Activated naive CD8-positive, alpha-beta T cell treated with anti-CD3 and anti-CD28 coated beads, Interleukin-2, amount 10 ng/mL, durations not matched to agents 7 days and 5 days (primary cell): ENCODE results near the gene CCDC141. TPM values are rescaled to one million over a fixed set of nuclear protein-coding genes. Genes with fewer than 3 reads are reported as not detected.
"Not testable (repeated sequence)": the region's sequence is repeated elsewhere in the genome, so short reads cannot be mapped to it uniquely, and the experiment has no call there.

Source experiments
- ATAC-seq: fragments of 150-1000 bp; cut with Tn5 transposase; one replicate; pipeline ENCODE4 v1.10.0; 2021; ENCODE audit warnings: low read depth, moderate library complexity
- POLR2A ChIA-PET: fragments of 350-600 bp; sonication (Branson Sonifier 250); formaldehyde crosslinking; loops from one replicate; lab custom pipeline; 2021; ENCODE audit warnings: antibody characterized with exemption; lab: Charles Lee
- DNase-seq: peaks from one replicate; pipeline ENCODE4 v3.0.0; 2021
- H3K27ac Mint-ChIP-seq: one replicate; pipeline ENCODE4 v1.8.0; 2022; ENCODE audit warnings: mild to moderate bottlenecking, mixed read lengths
- H3K27me3 Mint-ChIP-seq: one replicate; pipeline ENCODE4 v1.8.0; 2022; ENCODE audit warnings: mild to moderate bottlenecking, moderate library complexity, mixed read lengths
- H3K36me3 Mint-ChIP-seq: one replicate; pipeline ENCODE4 v1.8.0; 2021; ENCODE audit warnings: mild to moderate bottlenecking, mixed read lengths
- H3K4me1 Mint-ChIP-seq: one replicate; pipeline ENCODE4 v1.8.0; 2021; ENCODE audit warnings: mixed read lengths
- H3K4me3 Mint-ChIP-seq: one replicate; pipeline ENCODE4 v1.8.0; 2022; ENCODE audit warnings: mild to moderate bottlenecking, moderate library complexity, mixed read lengths
- H3K9me3 Mint-ChIP-seq: one replicate; pipeline ENCODE4 v1.8.0; 2021; ENCODE audit warnings: mixed read lengths
- total RNA-seq, 2 experiments: library from RNA; stranded (reverse); gene quantifications; one replicate each; pipeline ENCODE4 v1.2.3, GENCODE V29; 2021

The CCDC141 gene, protein sequence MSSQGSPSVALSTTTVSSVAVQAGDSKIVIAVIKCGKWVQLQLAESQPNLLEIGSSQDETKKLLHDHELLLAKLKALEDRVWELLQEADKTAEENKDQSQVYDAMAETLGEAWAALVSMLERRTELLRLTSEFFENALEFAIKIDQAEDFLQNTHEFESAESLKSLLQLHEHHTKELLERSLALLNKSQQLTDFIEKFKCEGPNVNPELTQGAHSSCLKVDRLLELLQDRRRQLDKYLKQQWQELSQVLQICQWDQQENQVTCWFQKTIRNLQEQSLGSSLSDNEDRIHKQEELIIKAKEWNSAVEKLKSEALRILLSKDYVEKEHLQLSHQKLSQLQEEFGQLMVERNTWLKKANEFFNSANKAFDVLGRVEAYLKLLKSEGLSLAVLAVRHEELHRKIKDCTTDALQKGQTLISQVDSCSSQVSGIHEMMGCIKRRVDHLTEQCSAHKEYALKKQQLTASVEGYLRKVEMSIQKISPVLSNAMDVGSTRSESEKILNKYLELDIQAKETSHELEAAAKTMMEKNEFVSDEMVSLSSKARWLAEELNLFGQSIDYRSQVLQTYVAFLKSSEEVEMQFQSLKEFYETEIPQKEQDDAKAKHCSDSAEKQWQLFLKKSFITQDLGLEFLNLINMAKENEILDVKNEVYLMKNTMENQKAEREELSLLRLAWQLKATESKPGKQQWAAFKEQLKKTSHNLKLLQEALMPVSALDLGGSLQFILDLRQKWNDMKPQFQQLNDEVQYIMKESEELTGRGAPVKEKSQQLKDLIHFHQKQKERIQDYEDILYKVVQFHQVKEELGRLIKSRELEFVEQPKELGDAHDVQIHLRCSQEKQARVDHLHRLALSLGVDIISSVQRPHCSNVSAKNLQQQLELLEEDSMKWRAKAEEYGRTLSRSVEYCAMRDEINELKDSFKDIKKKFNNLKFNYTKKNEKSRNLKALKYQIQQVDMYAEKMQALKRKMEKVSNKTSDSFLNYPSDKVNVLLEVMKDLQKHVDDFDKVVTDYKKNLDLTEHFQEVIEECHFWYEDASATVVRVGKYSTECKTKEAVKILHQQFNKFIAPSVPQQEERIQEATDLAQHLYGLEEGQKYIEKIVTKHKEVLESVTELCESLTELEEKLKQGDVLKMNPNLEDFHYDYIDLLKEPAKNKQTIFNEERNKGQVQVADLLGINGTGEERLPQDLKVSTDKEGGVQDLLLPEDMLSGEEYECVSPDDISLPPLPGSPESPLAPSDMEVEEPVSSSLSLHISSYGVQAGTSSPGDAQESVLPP (N-terminal part only)
- 10 to 100 TPM; 11.8 to 15.0 TPM for total RNA-seq

- Mint-ChIP-seq H3K4me3 (peak within 1 kb of the TSS; percentile 88), H3K27ac (peak within 1 kb of the TSS; percentile 94), H3K36me3 (peaks cover 17% of the 10 kb centered on the region), H3K4me1 (peaks cover 33% of the 10 kb centered on the region), H3K9me3 (no peaks in the 10 kb centered on the region), H3K27me3 (no peaks in the 10 kb centered on the region)
- peak; percentile 75 for ATAC-seq
- peak; percentile 44 for DNase-seq
- POLR2A ChIA-PET, result interaction anchor here (0.5 to 3.5 kb wide), 10 partner anchors 8 to 982 kb away, joined by 3 to 22 read pairs (median 3); no protein-coding TSS in a partner anchor
These were observed at the start of gene CCDC141 for GRCh38 chr2:179049546-179050311. CCDC141 (minus strand) TSS chr2:179050137; CDS start chr2:179049941, 196 bp downstream.

DNA sequence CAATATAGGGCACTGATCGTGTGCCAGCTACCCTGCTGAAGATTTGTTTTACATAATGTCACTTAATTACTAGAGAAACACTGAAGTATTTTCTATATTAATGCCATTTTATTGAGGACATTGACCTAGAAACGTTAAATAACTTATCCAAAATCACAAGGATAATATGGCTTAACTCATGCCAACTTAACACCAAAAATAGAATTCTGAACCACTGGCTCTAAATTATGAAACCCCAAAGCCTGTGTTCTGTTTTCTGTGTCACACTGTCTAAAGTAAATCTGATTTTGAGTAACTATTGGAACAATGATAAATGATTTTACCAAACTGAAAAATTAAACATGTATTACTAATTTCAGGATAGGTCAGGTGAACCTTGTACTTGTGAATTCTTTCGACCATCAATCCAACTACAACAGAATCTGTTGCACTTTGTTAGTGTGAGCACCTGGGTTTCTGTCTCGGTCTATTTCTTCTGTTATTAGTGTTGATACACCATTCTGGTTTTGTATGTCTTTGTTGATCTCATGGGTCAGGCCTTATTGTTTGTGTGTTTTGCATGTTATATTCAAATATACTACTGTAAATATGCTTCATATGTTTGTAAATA, 48.2 kb upstream of the CCDC141 start:
- Mint-ChIP-seq H3K27me3 (peaks cover 2% of the 10 kb centered on the region), H3K4me3 (no peak overlapping the region), H3K36me3 (peaks cover 5% of the 10 kb centered on the region), H3K4me1 (peaks cover 15% of the 10 kb centered on the region), H3K9me3 (peaks cover 6% of the 10 kb centered on the region), H3K27ac (no peak overlapping the region)
- DNase-seq, result no peak
- POLR2A ChIA-PET, result no interaction called here
- no peak for ATAC-seq

- H3K36me3 Mint-ChIP-seq, result peaks cover 5% of the 10 kb centered on the region
- no peak overlapping the region for H3K27ac Mint-ChIP-seq
- peaks cover 6% of the 10 kb centered on the region for H3K9me3 Mint-ChIP-seq
- H3K4me3 Mint-ChIP-seq, result no peak overlapping the region
- POLR2A ChIA-PET, result no interaction called here
- DNase-seq (no peak), ATAC-seq (no peak)
- H3K4me1 Mint-ChIP-seq, result peaks cover 15% of the 10 kb centered on the region
- peaks cover 2% of the 10 kb centered on the region for H3K27me3 Mint-ChIP-seq
These were observed 47.2 kb upstream of the CCDC141 start for GRCh38 chr2:179097131-179097530.

GRCh38 chr2:179096090-179096489, 46.2 kb upstream of the CCDC141 start:
- peak; percentile 100 for ATAC-seq
- POLR2A ChIA-PET, result no interaction called here
- DNase-seq, result peak; percentile 45
- peaks cover 5% of the 10 kb centered on the region for H3K36me3 Mint-ChIP-seq
- H3K4me1 Mint-ChIP-seq, result peaks cover 15% of the 10 kb centered on the region
- H3K27me3 Mint-ChIP-seq, result peaks cover 2% of the 10 kb centered on the region
- peaks cover 8% of the 10 kb centered on the region for H3K9me3 Mint-ChIP-seq
- H3K27ac Mint-ChIP-seq, result peak overlapping the region; percentile 55
- peak overlapping the region; percentile 31 for H3K4me3 Mint-ChIP-seq

GRCh38 chr2:179092912-179093311, 43.0 kb upstream of the CCDC141 start:
- H3K27ac Mint-ChIP-seq, ATAC-seq, DNase-seq, POLR2A ChIA-PET, H3K27me3 Mint-ChIP-seq, H3K4me3 Mint-ChIP-seq: not testable (repeated sequence)
- peaks cover 15% of the 10 kb centered on the region for H3K9me3 Mint-ChIP-seq
- peaks cover 12% of the 10 kb centered on the region for H3K36me3 Mint-ChIP-seq
- peaks cover 15% of the 10 kb centered on the region for H3K4me1 Mint-ChIP-seq

GRCh38 chr2:179082697-179083096, 32.8 kb upstream of the CCDC141 start:
- Mint-ChIP-seq H3K27ac (no peak overlapping the region), H3K9me3 (peaks cover 17% of the 10 kb centered on the region), H3K27me3 (no peaks in the 10 kb centered on the region), H3K4me1 (peaks cover 1% of the 10 kb centered on the region), H3K4me3 (no peak overlapping the region), H3K36me3 (peaks cover 9% of the 10 kb centered on the region)
- no peak for DNase-seq
- no peak for ATAC-seq
- POLR2A ChIA-PET, result no interaction called here

DNA sequence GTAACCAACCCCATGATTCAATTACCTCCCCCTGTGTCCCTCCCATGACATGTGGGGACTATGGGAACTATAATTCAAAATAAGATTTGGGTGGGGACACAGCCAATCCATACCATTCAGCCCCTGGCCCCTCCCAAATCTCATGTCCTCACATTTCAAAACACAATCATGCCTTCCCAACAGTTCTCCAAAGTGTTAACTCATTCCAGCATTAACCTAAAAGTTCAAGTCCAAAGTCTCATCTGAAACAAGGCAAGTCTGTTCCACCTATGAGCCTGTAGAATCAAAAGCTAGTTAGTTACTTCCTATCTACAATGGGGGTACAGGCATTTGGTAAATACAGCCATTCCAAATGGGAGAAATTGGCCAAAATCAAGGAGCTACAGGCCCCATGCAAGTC, 32.0 kb upstream of the CCDC141 start:
- Mint-ChIP-seq H3K27me3 (no peaks in the 10 kb centered on the region), H3K4me3 (no peak overlapping the region), H3K9me3 (peaks cover 23% of the 10 kb centered on the region)

DNA sequence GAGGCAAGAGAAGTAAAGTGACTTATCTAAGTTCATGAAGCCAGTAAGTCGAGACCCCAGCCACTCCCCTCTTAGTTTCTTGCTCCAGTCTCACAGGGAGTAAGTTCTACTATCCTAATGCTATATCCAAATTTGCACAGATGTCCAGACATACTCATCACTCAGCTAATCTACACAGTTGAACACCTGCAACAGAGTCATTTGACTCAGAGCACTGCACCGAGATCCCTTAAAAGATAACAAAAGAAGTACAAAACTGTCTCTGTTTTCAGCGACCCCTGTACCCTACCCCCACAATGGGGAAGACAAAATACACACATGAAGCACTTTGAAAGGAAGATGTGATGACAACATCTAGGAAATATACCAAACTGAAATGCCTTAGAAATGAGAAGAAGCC, 22.6 kb upstream of the CCDC141 start:
- DNase-seq, result no peak
- Mint-ChIP-seq H3K9me3 (peaks cover 14% of the 10 kb centered on the region), H3K4me3 (no peak overlapping the region), H3K4me1 (no peaks in the 10 kb centered on the region), H3K27ac (no peak overlapping the region), H3K36me3 (peaks cover 14% of the 10 kb centered on the region), H3K27me3 (no peaks in the 10 kb centered on the region)
- ATAC-seq, result no peak
- POLR2A ChIA-PET, result no interaction called here

More for the DNA sequence above, 32.0 kb upstream of the CCDC141 start:
- H3K36me3 Mint-ChIP-seq, result peaks cover 14% of the 10 kb centered on the region
- DNase-seq (no peak), ATAC-seq (no peak)
- no peak overlapping the region for H3K27ac Mint-ChIP-seq
- POLR2A ChIA-PET, result no interaction called here
- peaks cover 1% of the 10 kb centered on the region for H3K4me1 Mint-ChIP-seq

DNA sequence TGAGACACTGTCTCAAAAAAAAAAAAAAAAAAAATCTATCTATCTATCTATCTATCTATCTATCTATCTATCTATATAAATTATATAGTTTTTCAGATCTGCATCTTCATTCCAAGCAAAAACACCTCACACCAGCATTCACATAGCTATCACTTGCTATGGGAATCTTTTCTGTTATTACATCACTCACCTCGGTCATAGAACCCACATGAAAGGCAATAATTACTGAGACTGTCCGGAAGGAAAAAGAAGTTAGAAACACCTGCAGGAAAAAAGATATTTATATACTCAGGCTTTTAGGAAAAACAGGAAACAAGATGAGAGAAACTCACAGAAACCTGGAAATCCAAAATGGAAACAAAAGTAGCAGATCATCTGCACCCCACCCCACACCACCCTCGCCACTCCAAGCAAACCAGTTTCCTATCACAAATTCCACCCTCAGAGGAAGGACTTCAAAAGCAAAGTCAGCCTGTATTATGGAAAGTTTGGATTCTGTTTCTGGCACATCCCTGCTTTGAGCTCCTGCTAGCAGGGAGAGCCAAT, 21.9 kb upstream of the CCDC141 start:
- Mint-ChIP-seq H3K9me3 (peaks cover 11% of the 10 kb centered on the region), H3K4me3 (no peak overlapping the region), H3K36me3 (peaks cover 10% of the 10 kb centered on the region), H3K27me3 (no peaks in the 10 kb centered on the region), H3K4me1 (no peaks in the 10 kb centered on the region), H3K27ac (no peak overlapping the region)
- ATAC-seq, result no peak
- POLR2A ChIA-PET, result no interaction called here
- DNase-seq, result no peak

DNA sequence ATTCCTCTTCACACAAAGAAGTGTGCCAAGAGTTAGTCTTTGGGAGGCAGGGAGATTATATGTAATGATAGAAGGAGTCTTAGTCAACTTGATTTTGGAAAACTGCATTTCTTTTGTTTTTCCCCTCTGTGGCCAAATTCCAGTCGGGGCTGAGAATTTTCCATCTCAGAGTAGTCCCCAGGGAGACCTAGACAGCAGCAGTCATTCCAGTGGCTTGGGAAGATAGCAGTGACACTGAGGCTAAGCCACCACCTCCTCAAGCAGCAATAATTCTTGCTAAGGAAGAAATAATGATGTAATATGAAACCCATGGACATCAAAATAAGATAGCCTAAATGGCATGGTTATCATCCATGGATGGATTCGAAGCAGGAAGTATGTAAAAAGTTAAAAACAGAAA, 21.0 kb upstream of the CCDC141 start:
- Mint-ChIP-seq H3K9me3 (peaks cover 8% of the 10 kb centered on the region), H3K27me3 (no peaks in the 10 kb centered on the region), H3K27ac (no peak overlapping the region), H3K36me3 (peaks cover 12% of the 10 kb centered on the region), H3K4me3 (no peak overlapping the region), H3K4me1 (no peaks in the 10 kb centered on the region)
- DNase-seq (no peak), ATAC-seq (no peak)
- POLR2A ChIA-PET, result no interaction called here

DNA sequence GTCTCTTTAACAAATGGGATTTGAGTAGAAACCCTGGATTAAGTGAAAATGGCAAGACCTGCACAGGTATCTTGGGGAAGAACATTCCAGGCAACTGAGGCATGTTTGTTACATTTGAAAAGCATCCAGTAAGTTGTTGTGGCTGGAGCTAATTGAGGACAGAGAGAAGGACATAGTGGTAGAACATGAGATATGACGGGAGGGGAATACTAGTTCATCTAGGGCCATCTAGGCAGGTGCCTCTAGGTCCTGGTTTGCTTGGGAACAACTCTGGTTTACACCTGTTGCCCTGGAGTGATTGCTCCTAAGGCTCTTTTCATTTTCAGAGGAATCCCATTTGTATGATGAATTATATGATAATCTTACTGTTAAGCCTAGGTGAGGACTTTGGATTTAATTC, 19.7 kb upstream of the CCDC141 start:
- peaks cover 14% of the 10 kb centered on the region for H3K36me3 Mint-ChIP-seq
- POLR2A ChIA-PET, result no interaction called here
- no peak overlapping the region for H3K27ac Mint-ChIP-seq
- H3K9me3 Mint-ChIP-seq, result peaks cover 10% of the 10 kb centered on the region
- DNase-seq (no peak), ATAC-seq (no peak)
- H3K4me3 Mint-ChIP-seq, result no peak overlapping the region
- no peaks in the 10 kb centered on the region for H3K27me3 Mint-ChIP-seq
- no peaks in the 10 kb centered on the region for H3K4me1 Mint-ChIP-seq
